ENCODE measurements around the gene DENND4B.

GRCh38 chr1:153945795-153946621 is 510 bp downstream of the DENND4B start:
- TF ChIP-seq EZH2 (IDR thresholded peaks at IDR 0.05; ENCODE audit: low read depth) (no peak), CTCF (conservative IDR thresholded peaks at IDR 0.05) (no peak)
